ENCODE results near the gene EFCAB13.

- TF ChIP-seq, protein P1, sequence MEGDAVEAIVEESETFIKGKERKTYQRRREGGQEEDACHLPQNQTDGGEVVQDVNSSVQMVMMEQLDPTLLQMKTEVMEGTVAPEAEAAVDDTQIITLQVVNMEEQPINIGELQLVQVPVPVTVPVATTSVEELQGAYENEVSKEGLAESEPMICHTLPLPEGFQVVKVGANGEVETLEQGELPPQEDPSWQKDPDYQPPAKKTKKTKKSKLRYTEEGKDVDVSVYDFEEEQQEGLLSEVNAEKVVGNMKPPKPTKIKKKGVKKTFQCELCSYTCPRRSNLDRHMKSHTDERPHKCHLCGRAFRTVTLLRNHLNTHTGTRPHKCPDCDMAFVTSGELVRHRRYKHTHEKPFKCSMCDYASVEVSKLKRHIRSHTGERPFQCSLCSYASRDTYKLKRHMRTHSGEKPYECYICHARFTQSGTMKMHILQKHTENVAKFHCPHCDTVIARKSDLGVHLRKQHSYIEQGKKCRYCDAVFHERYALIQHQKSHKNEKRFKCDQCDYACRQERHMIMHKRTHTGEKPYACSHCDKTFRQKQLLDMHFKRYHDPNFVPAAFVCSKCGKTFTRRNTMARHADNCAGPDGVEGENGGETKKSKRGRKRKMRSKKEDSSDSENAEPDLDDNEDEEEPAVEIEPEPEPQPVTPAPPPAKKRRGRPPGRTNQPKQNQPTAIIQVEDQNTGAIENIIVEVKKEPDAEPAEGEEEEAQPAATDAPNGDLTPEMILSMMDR (conservative IDR thresholded peaks at IDR 0.05 in 1 of 2, IDR thresholded peaks at IDR 0.05 in 1 of 2; ENCODE audit: extremely low read depth in 1 of 2, insufficient read depth in 1 of 2, low read depth in 1 of 2, low read length in 2 of 2) = no peak
- no peak for TF ChIP-seq EZH2 (IDR thresholded peaks at IDR 0.05; ENCODE audit: borderline replicate concordance, low read length)
Measured at GRCh38 chr17:47404006-47404405, 80.3 kb downstream of the EFCAB13 start.

Data from mammary epithelial cell (primary cell).